HG03159 (cell line): ENCODE data around the gene GSTM2.
"Not testable (repeated sequence)": the region's sequence is repeated elsewhere in the genome, so short reads cannot be mapped to it uniquely, and the experiment has no call there.

Experiments used
- ATAC-seq: cut with Tn5 transposase; IDR thresholded peaks from one replicate; pipeline ENCODE4 v1.9.1; 2021; ENCODE audit warnings: mild to moderate bottlenecking, moderate library complexity; ENCODE audit not compliant: unreplicated experiment

GSTM2 gene

GRCh38 chr1:109673861-109674260 is 6.0 kb downstream of the GSTM2 start:
- not testable (repeated sequence) for ATAC-seq

- not testable (repeated sequence) for ATAC-seq
Measured at GRCh38 chr1:109676683-109677381, 9.0 kb downstream of the GSTM2 start.

- ATAC-seq, result no peak
Measured at GRCh38 chr1:109677459-109677858, 9.6 kb downstream of the GSTM2 start.

- ATAC-seq, result not testable (repeated sequence)
Measured at GRCh38 chr1:109678637-109679036, 10.8 kb downstream of the GSTM2 start.

GRCh38 chr1:109684777-109685176 is 16.9 kb downstream of the GSTM2 start:
- ATAC-seq, result not testable (repeated sequence)

- ATAC-seq, result not testable (repeated sequence)
Measured at GRCh38 chr1:109685399-109685798, 17.5 kb downstream of the GSTM2 start.

- ATAC-seq, result not testable (repeated sequence)
Measured at GRCh38 chr1:109685890-109686289, 18.0 kb downstream of the GSTM2 start.

- not testable (repeated sequence) for ATAC-seq
Measured at GRCh38 chr1:109687109-109687508, 19.3 kb downstream of the GSTM2 start.

- peak; percentile 96 for ATAC-seq
Measured at GRCh38 chr1:109687641-109688499, 20.0 kb downstream of the GSTM2 start, which contains the start of gene GSTM1. TSS of gene GSTM1 (plus strand) at chr1:109687817. CDS start at chr1:109687874, 57 bp downstream.

- no peak for ATAC-seq
Measured at GRCh38 chr1:109689844-109690405, 22.1 kb downstream of the GSTM2 start.

GRCh38 chr1:109691759-109692158 is 23.9 kb downstream of the GSTM2 start:
- ATAC-seq, result no peak

- ATAC-seq, result not testable (repeated sequence)
Measured at GRCh38 chr1:109694400-109694799, 26.5 kb downstream of the GSTM2 start.

- not testable (repeated sequence) for ATAC-seq
Measured at GRCh38 chr1:109695138-109695537, 27.3 kb downstream of the GSTM2 start.

GRCh38 chr1:109697066-109697465 is 29.2 kb downstream of the GSTM2 start:
- ATAC-seq, result no peak

GRCh38 chr1:109697861-109698260 is 30.0 kb downstream of the GSTM2 start:
- not testable (repeated sequence) for ATAC-seq

GRCh38 chr1:109702940-109703339 is 35.1 kb downstream of the GSTM2 start:
- ATAC-seq, result not testable (repeated sequence)

- ATAC-seq, result no peak
Measured at GRCh38 chr1:109704173-109704572, 36.3 kb downstream of the GSTM2 start.

GRCh38 chr1:109705411-109705810 is 37.6 kb downstream of the GSTM2 start:
- ATAC-seq, result no peak

- not testable (repeated sequence) for ATAC-seq
Measured at GRCh38 chr1:109708949-109709348, 41.1 kb downstream of the GSTM2 start.

- not testable (repeated sequence) for ATAC-seq
Measured at GRCh38 chr1:109709822-109710221, 42.0 kb downstream of the GSTM2 start.

- not testable (repeated sequence) for ATAC-seq
Measured at GRCh38 chr1:109711593-109712320, 43.9 kb downstream of the GSTM2 start, which contains the start of gene GSTM5. TSS of gene GSTM5 (plus strand) at chr1:109712251. CDS start at chr1:109712313, 62 bp downstream.
